Ovary (tissue), 9 donors: ENCODE results near the gene ANO10. TPM values are rescaled to one million over a fixed set of nuclear protein-coding genes. Genes with fewer than 3 reads are reported as not detected.

ENCODE experiments used
- DNase-seq, 5 donors: peaks; one replicate each; pipeline ENCODE4 v3.0.0-alpha.2; 2019 to 2020
- H3K27ac ChIP-seq, 2 donors: fragments of 200-600 bp; one replicate each; pipeline versions ENCODE4 v1.5.1 to v1.8.0; 2019 to 2022
- H3K27me3 ChIP-seq: fragments of 200-600 bp; one replicate; pipeline ENCODE4 v1.8.0; 2022
- H3K36me3 ChIP-seq: fragments of 200-600 bp; sonication (generic); one replicate; pipeline ENCODE4 v1.5.1; 2019
- H3K4me1 ChIP-seq: one replicate; pipeline ENCODE4 v1.8.1; 2013; ENCODE audit warnings: mild to moderate bottlenecking, moderate library complexity; ENCODE audit not compliant: insufficient read depth
- H3K4me3 ChIP-seq: fragments of 200-600 bp; sonication (generic); one replicate; pipeline ENCODE4 v1.5.1; 2017
- H3K9me3 ChIP-seq, 2 donors: fragments of 200-600 bp in 1 of 2; sonication (generic) in 1 of 2; one replicate each; pipeline versions ENCODE4 v1.5.1 to v1.8.1; 2013 to 2019; ENCODE audit warnings: mild to moderate bottlenecking in 1 of 2, moderate library complexity in 1 of 2
- CTCF ChIP-seq, 3 donors: fragments of 450-650 bp in 2 of 3; fragments of 200-600 bp in 1 of 3; IDR thresholded peaks; one replicate each; pipeline versions ENCODE4 v1.5.1 to v1.8.0; 2016 to 2022; ENCODE audit warnings: antibody characterized with exemption in 3 of 3, mild to moderate bottlenecking in 1 of 3
- EP300 ChIP-seq: sonication (generic); formaldehyde crosslinking; IDR thresholded peaks from one replicate; pipeline ENCODE4 v1.6.1; 2017; ENCODE audit warnings: antibody characterized with exemption
- POLR2A ChIP-seq: fragments of 450-650 bp; IDR thresholded peaks from one replicate; pipeline ENCODE4 v1.6.1; 2017; ENCODE audit warnings: antibody characterized with exemption, mild to moderate bottlenecking, moderate library complexity
- WGBS, 3 donors: extraction: QIAGEN DNeasy Blood & Tissue Kit in 1 of 3; methylation state at CpG; one replicate each; pipeline versions ENCODE4 v1.1.5 to v1.1.7; 2013 to 2017; 5-methylcytosine and 5-hydroxymethylcytosine counted together
- intact Hi-C, 4 donors: fragments of 100-400 bp; cut with DNase I; formaldehyde crosslinking; loops; one replicate each; pipeline versions ENCODE4 v1.11.0 to v1.15.1; 2022 to 2023
- polyA plus RNA-seq, 2 donors: library from polyadenylated mRNA; stranded (reverse); fragments of 200-250 nt in 1 of 2; fragments of 350-450 nt in 1 of 2; fragmentation: Illumina TruSeq in 1 of 2; extraction: RNeasy Lipid Tissue Mini Kit (QIAGEN cat#74804) in 1 of 2; gene quantifications; one replicate each; pipeline ENCODE4 v1.2.3, GENCODE V29; 2013 to 2014
- total RNA-seq, 7 donors: library from RNA; depleted of rRNA in 2 of 7; stranded (reverse); fragments of >200 nt in 2 of 7; fragmentation: NEBNext Ultra II Directional in 3 of 7; extraction: Animal tissue kit (Norgen Biotek cat#: 25700) in 3 of 7; gene quantifications; one replicate each; pipeline versions ENCODE4 v1.1.0 to v1.2.4, GENCODE V29; 2016 to 2023
- donor health status: DM: no; HTN: no; CAD: no; lungs with moderate emphysema.
- donor health status: DM: no; HTN: no; CAD: no.
- donor health status: Bipolar disorder and iron deficiency.
- donor health status: DM: yes; HTN: yes; CAD: no.
- donor health status: DM: no; HTN: no; CAD: no.
- donor health status: DM: yes; HTN: yes; CAD: no.

Gene ANO10
- total and polyA plus RNA-seq, 9 donors: 12.2 to 58.7 (median 21.7) TPM

- DNase-seq: no peak
- H3K9me3 ChIP-seq: no peaks in the 10 kb centered on the region
- H3K27ac ChIP-seq: no peak overlapping the region
- no peak overlapping the region for H3K4me3 ChIP-seq
- H3K4me1 ChIP-seq: no peaks in the 10 kb centered on the region
- H3K36me3 ChIP-seq: no peaks in the 10 kb centered on the region
- no peaks in the 10 kb centered on the region for H3K27me3 ChIP-seq
- TF ChIP-seq CTCF (IDR thresholded peaks at IDR 0.05): no peak
- TF ChIP-seq EP300: no peak
- TF ChIP-seq POLR2A: no peak
- WGBS, 3 donors: 95 to 100% (median 96%) methylated on average over 1 of the region's 1 CpG
- intact Hi-C loops: no loop called here
These were observed 268.4 kb downstream of the ANO10 start for GRCh38 chr3:43353393-43353792.

GRCh38 chr3:43349716-43350115, 272.1 kb downstream of the ANO10 start:
- H3K36me3 ChIP-seq: no peaks in the 10 kb centered on the region
- DNase-seq: no peak
- intact Hi-C loops: no loop called here
- H3K4me1 ChIP-seq: peaks cover 2% of the 10 kb centered on the region
- no peaks in the 10 kb centered on the region for H3K9me3 ChIP-seq
- no peaks in the 10 kb centered on the region for H3K27me3 ChIP-seq
- TF ChIP-seq CTCF (IDR thresholded peaks at IDR 0.05) (no peak), POLR2A (no peak), EP300 (no peak)
- WGBS, 3 donors: 92 to 96% (median 96%) methylated on average over 3 of the region's 3 CpGs
- H3K4me3 ChIP-seq: no peak overlapping the region
- no peak overlapping the region for H3K27ac ChIP-seq

GRCh38 chr3:43348852-43349574, 272.8 kb downstream of the ANO10 start:
- WGBS, 3 donors: 67 to 82% (median 79%) methylated on average over 4 of the region's 4 CpGs
- Histone ChIP-seq H3K4me1 (peaks cover 4% of the 10 kb centered on the region), H3K27ac (no peak overlapping the region), H3K27me3 (no peaks in the 10 kb centered on the region), H3K4me3 (no peak overlapping the region), H3K9me3 (no peaks in the 10 kb centered on the region), H3K36me3 (no peaks in the 10 kb centered on the region)
- no peak for TF ChIP-seq EP300
- TF ChIP-seq POLR2A: no peak
- no peak for TF ChIP-seq CTCF (IDR thresholded peaks at IDR 0.05)
- no peak for DNase-seq
- intact Hi-C loops: no loop called here

GRCh38 chr3:43348350-43348749, 273.5 kb downstream of the ANO10 start:
- no peak for TF ChIP-seq POLR2A
- Histone ChIP-seq H3K27ac (no peak overlapping the region), H3K4me1 (peaks cover 4% of the 10 kb centered on the region), H3K36me3 (no peaks in the 10 kb centered on the region), H3K4me3 (no peak overlapping the region), H3K27me3 (no peaks in the 10 kb centered on the region), H3K9me3 (no peaks in the 10 kb centered on the region)
- 93 to 96% (median 94%) methylated on average over 11 of the region's 11 CpGs for WGBS, 3 donors
- no peak for DNase-seq
- intact Hi-C loops: no loop called here

- Histone ChIP-seq H3K36me3 (no peaks in the 10 kb centered on the region), H3K27ac (no peak overlapping the region), H3K4me1 (peaks cover 4% of the 10 kb centered on the region), H3K9me3 (no peaks in the 10 kb centered on the region), H3K4me3 (no peak overlapping the region), H3K27me3 (no peaks in the 10 kb centered on the region)
- 96 to 98% (median 96%) methylated on average over 20 of the region's 20 CpGs for WGBS, 3 donors
- intact Hi-C loops: no loop called here
- DNase-seq: no peak
- TF ChIP-seq EP300: no peak
- no peak for TF ChIP-seq CTCF (IDR thresholded peaks at IDR 0.05)
- TF ChIP-seq POLR2A: no peak
These were observed 274.0 kb downstream of the ANO10 start for GRCh38 chr3:43347774-43348173.
